DOHH2 (cell line): Measurements from ENCODE around the gene ABLIM3.

Experiments
- EZH2phosphoT487 ChIP-seq: fragments of 200-600 bp; sonication (generic); IDR thresholded peaks from 2 replicates; pipeline ENCODE4 v1.6.1; 2017; ENCODE audit warnings: borderline replicate concordance, mild to moderate bottlenecking, antibody characterized with exemption, low read length, moderate library complexity, mixed read lengths
- TF ChIP-seq, protein P1 (sequence below): fragments of 200-600 bp; sonication (generic); IDR thresholded peaks from one replicate; pipeline ENCODE4 v1.5.1; 2014; ENCODE audit warnings: antibody characterized with exemption, mild to moderate bottlenecking, low read depth, low read length; ENCODE audit not compliant: poor library complexity, severe bottlenecking

GRCh38 chr5:149223081-149223848 is 82.0 kb downstream of the ABLIM3 start:
- TF ChIP-seq, protein P1, sequence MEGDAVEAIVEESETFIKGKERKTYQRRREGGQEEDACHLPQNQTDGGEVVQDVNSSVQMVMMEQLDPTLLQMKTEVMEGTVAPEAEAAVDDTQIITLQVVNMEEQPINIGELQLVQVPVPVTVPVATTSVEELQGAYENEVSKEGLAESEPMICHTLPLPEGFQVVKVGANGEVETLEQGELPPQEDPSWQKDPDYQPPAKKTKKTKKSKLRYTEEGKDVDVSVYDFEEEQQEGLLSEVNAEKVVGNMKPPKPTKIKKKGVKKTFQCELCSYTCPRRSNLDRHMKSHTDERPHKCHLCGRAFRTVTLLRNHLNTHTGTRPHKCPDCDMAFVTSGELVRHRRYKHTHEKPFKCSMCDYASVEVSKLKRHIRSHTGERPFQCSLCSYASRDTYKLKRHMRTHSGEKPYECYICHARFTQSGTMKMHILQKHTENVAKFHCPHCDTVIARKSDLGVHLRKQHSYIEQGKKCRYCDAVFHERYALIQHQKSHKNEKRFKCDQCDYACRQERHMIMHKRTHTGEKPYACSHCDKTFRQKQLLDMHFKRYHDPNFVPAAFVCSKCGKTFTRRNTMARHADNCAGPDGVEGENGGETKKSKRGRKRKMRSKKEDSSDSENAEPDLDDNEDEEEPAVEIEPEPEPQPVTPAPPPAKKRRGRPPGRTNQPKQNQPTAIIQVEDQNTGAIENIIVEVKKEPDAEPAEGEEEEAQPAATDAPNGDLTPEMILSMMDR, result no peak
- no peak for TF ChIP-seq EZH2phosphoT487
